Keratinocyte (primary cell): ENCODE measurements around the gene ADAMTS17. TPM values are rescaled to one million over a fixed set of nuclear protein-coding genes. Genes with fewer than 3 reads are reported as not detected.

Experiments used
- DNase-seq: peaks from one replicate; pipeline ENCODE4 v3.0.0-alpha.2; 2011; ENCODE audit warnings: low read depth, missing footprints, low spot score
- FAIRE-seq: peaks from 2 replicates; lab custom pipeline; 2011; peaks lifted over from hg19 to GRCh38; lab: Jason Lieb, UNC
- H2AFZ ChIP-seq: 2 replicates; pipeline ENCODE4 v1.6.0; 2012; ENCODE audit warnings: low read length, control low read depth, inconsistent platforms; ENCODE audit not compliant: control insufficient read depth
- H3K27ac ChIP-seq: 2 replicates; pipeline ENCODE4 v1.5.1; 2011; ENCODE audit warnings: low read length; ENCODE audit not compliant: control insufficient read depth, insufficient read depth
- H3K27me3 ChIP-seq: 3 replicates; pipeline ENCODE4 v1.6.0; 2011; ENCODE audit warnings: low read length; ENCODE audit not compliant: control insufficient read depth, insufficient read depth; ENCODE audit errors: extremely low read depth
- H3K36me3 ChIP-seq, 2 experiments: 2 replicates in 1 of 2; 3 replicates in 1 of 2; pipeline ENCODE4 v1.5.1; 2011; ENCODE audit warnings: low read length in 2 of 2, mild to moderate bottlenecking in 1 of 2; ENCODE audit not compliant: control insufficient read depth in 2 of 2, insufficient read depth in 2 of 2; ENCODE audit errors: extremely low read depth in 1 of 2
- H3K4me1 ChIP-seq: 3 replicates; pipeline ENCODE4 v1.5.1; 2011; ENCODE audit warnings: low read length; ENCODE audit not compliant: control insufficient read depth, insufficient read depth; ENCODE audit errors: extremely low read depth
- H3K4me2 ChIP-seq: 3 replicates; pipeline ENCODE4 v1.6.0; 2011; ENCODE audit warnings: low read depth, low read length; ENCODE audit not compliant: control insufficient read depth, insufficient read depth; ENCODE audit errors: extremely low read depth
- H3K4me3 ChIP-seq, 3 experiments: fragments of 200-600 bp in 1 of 3; sonication (generic) in 1 of 3; 2 replicates in 2 of 3; 3 replicates in 1 of 3; pipeline ENCODE4 v1.5.1; 2011 to 2016; ENCODE audit warnings: low read length in 3 of 3, mild to moderate bottlenecking in 3 of 3, control low read depth in 2 of 3, inconsistent platforms in 1 of 3, low read depth in 1 of 3, mixed read lengths in 1 of 3, mixed run types in 1 of 3, moderate library complexity in 1 of 3; ENCODE audit not compliant: control insufficient read depth in 2 of 3, insufficient read depth in 2 of 3; ENCODE audit errors: extremely low read depth in 1 of 3
- H3K79me2 ChIP-seq: 2 replicates; pipeline ENCODE4 v1.6.0; 2012; ENCODE audit warnings: low read length; ENCODE audit not compliant: control insufficient read depth, insufficient read depth
- H3K9ac ChIP-seq: 3 replicates; pipeline ENCODE4 v1.6.0; 2011; ENCODE audit warnings: low read length; ENCODE audit not compliant: control insufficient read depth, insufficient read depth; ENCODE audit errors: extremely low read depth
- H3K9me1 ChIP-seq: 3 replicates; pipeline ENCODE4 v1.6.0; 2011; ENCODE audit warnings: low read length; ENCODE audit not compliant: control insufficient read depth, insufficient read depth; ENCODE audit errors: extremely low read depth
- H3K9me3 ChIP-seq: 2 replicates; pipeline ENCODE4 v1.5.1; 2012; ENCODE audit warnings: low read depth, low read length; ENCODE audit not compliant: control insufficient read depth
- H4K20me1 ChIP-seq: 3 replicates; pipeline ENCODE4 v1.6.0; 2011; ENCODE audit warnings: low read length; ENCODE audit not compliant: control insufficient read depth, insufficient read depth; ENCODE audit errors: extremely low read depth
- EZH2 ChIP-seq: IDR thresholded peaks from one replicate; pipeline ENCODE4 v1.6.1; 2012; ENCODE audit warnings: inconsistent platforms, mild to moderate bottlenecking, low read length, moderate library complexity
- dilution Hi-C: fragments of 300-500 bp; cut with MboI; formaldehyde crosslinking; loops from one replicate; pipeline ENCODE4 v1.7.0; 2020; ENCODE audit warnings: low sequenced_read_pairs; ENCODE audit not compliant: extremely low pct_ligation_motif_present
- polyA plus RNA-seq, 5 experiments: library from polyadenylated mRNA; depleted of rRNA in 3 of 5; stranded (reverse) in 3 of 5; stranded (forward) in 1 of 5; unstranded in 1 of 5; fragments of >200 nt; gene quantifications; 1 replicate in 1 of 5; 2 replicates in 3 of 5; 3 replicates in 1 of 5; pipeline versions ENCODE4 v1.2.1 to v1.2.3, GENCODE V29; 2011 to 2012; ENCODE audit warnings: missing spikeins in 2 of 5, low read depth in 1 of 5, low replicate concordance in 1 of 5
- TF ChIP-seq, protein P1 (sequence below), 3 experiments: IDR thresholded peaks in 1 of 3; conservative IDR thresholded peaks in 1 of 3; optimal IDR thresholded peaks in 1 of 3; 2 replicates in 2 of 3; 3 replicates in 1 of 3; pipeline versions ENCODE3 to v1.5.1; 2011; ENCODE audit warnings: low read length in 3 of 3, mild to moderate bottlenecking in 3 of 3, moderate library complexity in 2 of 3, control low read depth in 1 of 3, inconsistent platforms in 1 of 3; ENCODE audit not compliant: insufficient read depth in 2 of 3; ENCODE audit errors: extremely low read depth in 1 of 3

The ADAMTS17 gene
- polyA plus RNA-seq, 1 donor (not counting 4 experiments of a cell fraction or from before 2014, with no cell fraction given): 0.18 TPM

- no peak for TF ChIP-seq EZH2
- TF ChIP-seq, protein P1, sequence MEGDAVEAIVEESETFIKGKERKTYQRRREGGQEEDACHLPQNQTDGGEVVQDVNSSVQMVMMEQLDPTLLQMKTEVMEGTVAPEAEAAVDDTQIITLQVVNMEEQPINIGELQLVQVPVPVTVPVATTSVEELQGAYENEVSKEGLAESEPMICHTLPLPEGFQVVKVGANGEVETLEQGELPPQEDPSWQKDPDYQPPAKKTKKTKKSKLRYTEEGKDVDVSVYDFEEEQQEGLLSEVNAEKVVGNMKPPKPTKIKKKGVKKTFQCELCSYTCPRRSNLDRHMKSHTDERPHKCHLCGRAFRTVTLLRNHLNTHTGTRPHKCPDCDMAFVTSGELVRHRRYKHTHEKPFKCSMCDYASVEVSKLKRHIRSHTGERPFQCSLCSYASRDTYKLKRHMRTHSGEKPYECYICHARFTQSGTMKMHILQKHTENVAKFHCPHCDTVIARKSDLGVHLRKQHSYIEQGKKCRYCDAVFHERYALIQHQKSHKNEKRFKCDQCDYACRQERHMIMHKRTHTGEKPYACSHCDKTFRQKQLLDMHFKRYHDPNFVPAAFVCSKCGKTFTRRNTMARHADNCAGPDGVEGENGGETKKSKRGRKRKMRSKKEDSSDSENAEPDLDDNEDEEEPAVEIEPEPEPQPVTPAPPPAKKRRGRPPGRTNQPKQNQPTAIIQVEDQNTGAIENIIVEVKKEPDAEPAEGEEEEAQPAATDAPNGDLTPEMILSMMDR (optimal IDR thresholded peaks at IDR 0.05 in 1 of 3, IDR thresholded peaks at IDR 0.05 in 1 of 3, conservative IDR thresholded peaks at IDR 0.05 in 1 of 3; ENCODE audit: extremely low read depth in 1 of 3, insufficient read depth in 2 of 3, low read length in 3 of 3): no peak
- no peak overlapping the region for H3K4me3 ChIP-seq
- dilution Hi-C loops: no loop called here
- H3K36me3 ChIP-seq: no peaks in the 10 kb centered on the region
- no peak overlapping the region for H2AFZ ChIP-seq
- H4K20me1 ChIP-seq: no peaks in the 10 kb centered on the region
- DNase-seq (no peak), FAIRE-seq (no peak)
- peaks cover 8% of the 10 kb centered on the region for H3K4me1 ChIP-seq
- H3K9me3 ChIP-seq: no peaks in the 10 kb centered on the region
- H3K27me3 ChIP-seq: peaks cover 63% of the 10 kb centered on the region
- H3K9me1 ChIP-seq: no peaks in the 10 kb centered on the region
- H3K27ac ChIP-seq: no peak overlapping the region
- no peak overlapping the region for H3K4me2 ChIP-seq
- H3K9ac ChIP-seq: no peak overlapping the region
- H3K79me2 ChIP-seq: no peaks in the 10 kb centered on the region
Measured at GRCh38 chr15:100097342-100098127, 244.2 kb downstream of the ADAMTS17 start.

DNA sequence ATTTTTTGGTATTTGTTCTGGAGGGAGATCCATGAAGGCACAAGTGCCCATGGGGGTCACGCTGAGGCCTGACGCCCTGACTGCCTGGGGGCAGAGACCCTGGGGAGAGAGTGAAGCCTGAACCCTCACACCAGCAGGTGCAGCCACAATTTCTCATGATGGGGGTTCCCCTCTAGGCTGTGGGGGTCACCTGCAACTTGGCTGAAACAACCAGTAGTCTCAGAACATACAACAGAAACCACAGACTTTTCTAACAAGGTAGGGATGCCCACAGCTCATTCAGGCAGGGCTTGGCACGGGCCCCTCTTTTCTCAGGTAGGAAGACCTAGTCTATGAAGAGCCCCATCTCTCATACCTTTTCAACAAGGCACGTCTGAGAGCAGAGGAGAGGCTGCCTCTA, 245.1 kb downstream of the ADAMTS17 start:
- dilution Hi-C loops: no loop called here
- Histone ChIP-seq H3K9me3 (no peaks in the 10 kb centered on the region), H3K79me2 (no peaks in the 10 kb centered on the region), H3K4me3 (no peak overlapping the region), H3K9me1 (no peaks in the 10 kb centered on the region), H3K27ac (no peak overlapping the region), H3K9ac (no peak overlapping the region), H3K27me3 (peaks cover 68% of the 10 kb centered on the region), H3K36me3 (no peaks in the 10 kb centered on the region), H2AFZ (no peak overlapping the region), H3K4me2 (no peak overlapping the region), H4K20me1 (no peaks in the 10 kb centered on the region), H3K4me1 (peaks cover 8% of the 10 kb centered on the region)
- TF ChIP-seq EZH2: no peak
- TF ChIP-seq, protein P1 (optimal IDR thresholded peaks at IDR 0.05 in 1 of 3, IDR thresholded peaks at IDR 0.05 in 1 of 3, conservative IDR thresholded peaks at IDR 0.05 in 1 of 3; ENCODE audit: extremely low read depth in 1 of 3, insufficient read depth in 2 of 3, low read length in 3 of 3): no peak
- FAIRE-seq (no peak), DNase-seq (no peak)
